Measurements from ENCODE around the gene PPP4R2. TPM values are rescaled to one million over a fixed set of nuclear protein-coding genes. Genes with fewer than 3 reads are reported as not detected.

PPP4R2 gene
- total RNA-seq, 1 donor from 2014 or later: 24.3 TPM

DNA sequence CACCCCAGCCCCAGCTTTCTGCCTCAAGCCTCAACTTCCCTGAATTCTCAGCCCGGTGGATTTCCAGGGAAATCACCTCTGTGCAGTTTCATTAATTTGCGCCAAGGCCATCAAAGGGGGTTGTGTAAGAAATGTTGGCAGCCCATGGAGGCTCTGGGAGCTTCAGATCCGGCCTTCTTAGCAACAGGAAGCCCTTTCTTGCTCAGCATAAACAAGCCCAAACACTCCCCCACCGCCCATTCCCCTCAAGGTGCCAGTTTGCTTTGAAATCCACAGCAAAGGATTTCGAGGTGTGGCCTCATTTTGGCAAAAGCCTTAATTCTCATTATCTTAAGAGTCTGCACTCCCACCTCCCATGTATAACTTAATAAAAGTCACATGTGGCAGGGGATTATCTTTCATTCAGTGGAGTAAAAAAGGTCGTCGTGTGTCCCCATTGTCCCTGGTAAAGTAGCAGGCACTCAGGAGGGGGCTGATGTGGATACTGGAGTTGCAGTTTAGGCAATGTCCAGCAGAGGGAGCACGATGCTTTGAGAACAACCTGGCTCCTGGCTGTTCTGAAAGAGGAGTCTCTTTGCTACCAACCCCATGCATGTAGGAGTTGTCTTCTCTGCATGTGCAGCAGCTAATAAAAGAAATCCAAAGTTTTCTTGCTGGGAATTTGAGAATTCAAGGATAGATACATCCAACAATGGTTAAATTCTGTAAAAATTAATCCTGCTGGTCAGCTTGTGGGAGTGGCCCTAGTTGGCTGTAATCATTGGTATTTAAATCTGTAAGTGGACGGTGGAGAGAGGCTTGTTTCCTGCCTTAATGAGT is 104.3 kb downstream of the PPP4R2 start:
- H3K36me3 ChIP-seq: no peaks in the 10 kb centered on the region
- H3K27ac ChIP-seq: peak overlapping the region; percentile 24
- no peaks in the 10 kb centered on the region for H3K27me3 ChIP-seq
- no peak for DNase-seq (ENCODE audit: extremely low spot score in 2 of 2)
- TF ChIP-seq POLR2AphosphoS5 (IDR thresholded peaks at IDR 0.05; ENCODE audit: insufficient read depth in 1 of 2, low read depth in 1 of 2): no peak
- TF ChIP-seq, protein P1, sequence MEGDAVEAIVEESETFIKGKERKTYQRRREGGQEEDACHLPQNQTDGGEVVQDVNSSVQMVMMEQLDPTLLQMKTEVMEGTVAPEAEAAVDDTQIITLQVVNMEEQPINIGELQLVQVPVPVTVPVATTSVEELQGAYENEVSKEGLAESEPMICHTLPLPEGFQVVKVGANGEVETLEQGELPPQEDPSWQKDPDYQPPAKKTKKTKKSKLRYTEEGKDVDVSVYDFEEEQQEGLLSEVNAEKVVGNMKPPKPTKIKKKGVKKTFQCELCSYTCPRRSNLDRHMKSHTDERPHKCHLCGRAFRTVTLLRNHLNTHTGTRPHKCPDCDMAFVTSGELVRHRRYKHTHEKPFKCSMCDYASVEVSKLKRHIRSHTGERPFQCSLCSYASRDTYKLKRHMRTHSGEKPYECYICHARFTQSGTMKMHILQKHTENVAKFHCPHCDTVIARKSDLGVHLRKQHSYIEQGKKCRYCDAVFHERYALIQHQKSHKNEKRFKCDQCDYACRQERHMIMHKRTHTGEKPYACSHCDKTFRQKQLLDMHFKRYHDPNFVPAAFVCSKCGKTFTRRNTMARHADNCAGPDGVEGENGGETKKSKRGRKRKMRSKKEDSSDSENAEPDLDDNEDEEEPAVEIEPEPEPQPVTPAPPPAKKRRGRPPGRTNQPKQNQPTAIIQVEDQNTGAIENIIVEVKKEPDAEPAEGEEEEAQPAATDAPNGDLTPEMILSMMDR (IDR thresholded peaks at IDR 0.05): peak; percentile 89 to 92 (median 92)
- H3K9me3 ChIP-seq: no peaks in the 10 kb centered on the region
- intact Hi-C loops (cut with DNase I): loop anchor here (5.0 to 10.0 kb wide), 2 partner anchors 334 to 401 kb away; no protein-coding TSS in a partner anchor
- H3K4me1 ChIP-seq: peaks cover 5% of the 10 kb centered on the region
- no peak overlapping the region for H3K4me3 ChIP-seq

DNA sequence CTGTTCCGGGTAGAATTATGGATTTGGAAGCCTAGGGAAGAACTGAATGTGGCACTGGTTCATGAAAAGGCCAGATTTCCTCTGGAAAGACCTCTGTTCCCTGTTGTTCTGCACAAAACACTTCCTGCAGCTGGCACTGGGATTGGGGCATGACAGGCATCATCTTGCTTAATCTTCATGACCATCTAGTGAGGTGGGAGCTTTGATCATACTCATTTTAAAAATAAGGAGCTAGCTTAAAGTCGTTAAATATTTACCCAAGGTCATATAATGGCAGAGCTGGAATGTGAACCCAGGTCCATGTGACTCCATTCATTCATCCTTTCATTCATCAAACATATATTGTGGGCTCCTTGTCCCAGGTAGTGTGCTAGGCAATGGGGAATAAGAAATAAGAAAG is 105.3 kb downstream of the PPP4R2 start:
- TF ChIP-seq, protein P1 (IDR thresholded peaks at IDR 0.05): no peak
- TF ChIP-seq POLR2AphosphoS5 (IDR thresholded peaks at IDR 0.05; ENCODE audit: insufficient read depth in 1 of 2, low read depth in 1 of 2): no peak
- no peak for TF ChIP-seq POLR2A (IDR thresholded peaks at IDR 0.05)
- intact Hi-C loops (cut with DNase I): loop anchor here (5.0 to 10.0 kb wide), 2 partner anchors 333 to 400 kb away; no protein-coding TSS in a partner anchor
- H3K36me3 ChIP-seq: no peaks in the 10 kb centered on the region

DNA sequence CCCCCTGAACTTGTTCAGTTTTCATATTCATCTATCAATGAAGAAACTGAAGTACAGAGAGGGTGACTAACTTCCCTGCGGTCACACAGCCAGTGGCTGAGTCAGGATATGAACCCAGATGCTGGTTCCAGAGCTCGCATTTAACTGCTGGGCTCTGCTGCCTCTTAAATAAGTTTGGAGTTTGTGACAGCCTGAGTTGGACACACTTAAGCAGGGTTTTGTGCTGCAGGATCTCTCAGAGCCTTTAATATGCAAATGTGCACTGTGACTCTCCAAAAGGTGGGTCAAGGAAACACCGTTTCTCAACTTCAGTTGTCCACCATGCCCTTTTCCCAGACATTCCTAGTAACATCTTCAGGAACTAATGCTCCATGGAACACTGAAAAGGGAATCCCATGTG is 110.6 kb downstream of the PPP4R2 start:
- Histone ChIP-seq H3K4me3 (no peak overlapping the region), H3K36me3 (no peaks in the 10 kb centered on the region), H3K27ac (no peak overlapping the region), H3K9me3 (no peaks in the 10 kb centered on the region), H3K4me1 (no peaks in the 10 kb centered on the region), H3K27me3 (no peaks in the 10 kb centered on the region)
- TF ChIP-seq POLR2AphosphoS5 (IDR thresholded peaks at IDR 0.05; ENCODE audit: insufficient read depth in 1 of 2, low read depth in 1 of 2): no peak
- TF ChIP-seq, protein P1 (IDR thresholded peaks at IDR 0.05): no peak
- TF ChIP-seq POLR2A (IDR thresholded peaks at IDR 0.05): no peak
- no peak for DNase-seq (ENCODE audit: extremely low spot score in 2 of 2)
- intact Hi-C loops (cut with DNase I): loop anchor here (10.0 kb wide), 1 partner anchor 328 kb away; no protein-coding TSS in a partner anchor

More for the DNA sequence above, 105.3 kb downstream of the PPP4R2 start:
- Histone ChIP-seq H3K4me1 (peaks cover 5% of the 10 kb centered on the region), H3K27ac (no peak overlapping the region), H3K4me3 (no peak overlapping the region), H3K27me3 (no peaks in the 10 kb centered on the region), H3K9me3 (no peaks in the 10 kb centered on the region)
- no peak for DNase-seq (ENCODE audit: extremely low spot score in 2 of 2)

DNA sequence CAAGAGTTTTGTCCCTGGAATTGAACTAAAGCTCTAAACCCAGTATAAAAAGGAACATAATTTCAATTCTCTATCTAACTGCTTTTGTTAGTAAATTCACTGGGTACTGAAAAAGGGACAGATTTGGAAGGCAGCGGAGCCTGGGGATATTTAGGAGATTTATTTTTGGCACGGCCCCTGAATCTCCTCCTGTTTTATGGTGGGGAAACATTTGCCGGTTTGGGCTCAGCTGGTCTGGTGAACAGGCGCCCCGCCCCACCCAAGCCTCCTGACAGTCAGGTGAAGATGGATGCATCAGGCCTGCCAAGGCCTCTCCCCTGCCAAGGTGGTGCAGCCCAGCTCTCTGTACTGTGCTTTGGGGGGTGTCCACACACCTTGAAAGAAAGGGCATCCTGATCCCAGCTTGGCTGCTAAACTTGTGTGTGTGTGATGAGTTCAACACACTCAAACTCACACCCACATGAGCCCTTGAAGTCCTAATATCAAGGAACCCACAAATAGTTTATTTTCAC is 111.1 kb downstream of the PPP4R2 start:
- Histone ChIP-seq H3K27ac (no peak overlapping the region), H3K4me3 (no peak overlapping the region), H3K9me3 (no peaks in the 10 kb centered on the region), H3K36me3 (no peaks in the 10 kb centered on the region), H3K4me1 (no peaks in the 10 kb centered on the region), H3K27me3 (no peaks in the 10 kb centered on the region)
- DNase-seq (ENCODE audit: extremely low spot score in 2 of 2): no peak
- intact Hi-C loops (cut with DNase I): loop anchor here (10.0 kb wide), 1 partner anchor 327 kb away; no protein-coding TSS in a partner anchor
- TF ChIP-seq, protein P1 (IDR thresholded peaks at IDR 0.05): no peak
- no peak for TF ChIP-seq POLR2A (IDR thresholded peaks at IDR 0.05)
- TF ChIP-seq POLR2AphosphoS5 (IDR thresholded peaks at IDR 0.05; ENCODE audit: insufficient read depth in 1 of 2, low read depth in 1 of 2): no peak

DNA sequence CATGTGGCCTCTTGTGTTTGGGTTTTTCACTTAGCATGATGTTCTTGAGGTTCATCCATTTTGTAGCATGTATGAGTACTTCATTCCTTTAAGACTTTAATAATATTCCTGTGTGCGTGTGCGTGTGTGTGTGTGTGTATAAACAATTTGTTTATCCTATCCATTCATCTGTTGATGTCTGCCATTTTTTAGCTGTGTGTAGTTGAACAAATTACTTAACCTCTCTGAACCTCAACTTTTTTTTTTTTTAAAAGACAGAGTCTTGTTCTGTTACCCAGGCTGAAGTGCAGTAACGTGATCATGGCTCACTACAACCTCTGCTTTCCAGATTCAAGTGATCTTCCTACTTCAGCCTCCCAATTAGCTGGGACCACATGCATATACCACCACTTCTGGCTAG is 112.1 kb downstream of the PPP4R2 start:
- intact Hi-C loops (cut with DNase I): loop anchor here (10.0 kb wide), 1 partner anchor 326 kb away; no protein-coding TSS in a partner anchor
- DNase-seq (ENCODE audit: extremely low spot score in 2 of 2): no peak
- no peaks in the 10 kb centered on the region for H3K9me3 ChIP-seq

More for the DNA sequence above, 112.1 kb downstream of the PPP4R2 start:
- TF ChIP-seq, protein P1 (IDR thresholded peaks at IDR 0.05): no peak
- no peak for TF ChIP-seq POLR2AphosphoS5 (IDR thresholded peaks at IDR 0.05; ENCODE audit: insufficient read depth in 1 of 2, low read depth in 1 of 2)
- H3K36me3 ChIP-seq: no peaks in the 10 kb centered on the region
- no peaks in the 10 kb centered on the region for H3K27me3 ChIP-seq
- H3K27ac ChIP-seq: no peak overlapping the region
- H3K4me1 ChIP-seq: no peaks in the 10 kb centered on the region
- no peak overlapping the region for H3K4me3 ChIP-seq
